Measurements from ENCODE around the gene PDZD2.

GRCh38 chr5:31867219-31867618 is 228.3 kb downstream of the PDZD2 start:
- TF ChIP-seq CTCF (IDR thresholded peaks at IDR 0.05) = no peak
- TF ChIP-seq POLR2A (IDR thresholded peaks at IDR 0.05) = no peak
